ENCODE measurements around the gene GSK3B. TPM values are rescaled to one million over a fixed set of nuclear protein-coding genes. Genes with fewer than 3 reads are reported as not detected.

Gene GSK3B
- total RNA-seq, 1 donor from 2014 or later = 35.7 TPM

DNA sequence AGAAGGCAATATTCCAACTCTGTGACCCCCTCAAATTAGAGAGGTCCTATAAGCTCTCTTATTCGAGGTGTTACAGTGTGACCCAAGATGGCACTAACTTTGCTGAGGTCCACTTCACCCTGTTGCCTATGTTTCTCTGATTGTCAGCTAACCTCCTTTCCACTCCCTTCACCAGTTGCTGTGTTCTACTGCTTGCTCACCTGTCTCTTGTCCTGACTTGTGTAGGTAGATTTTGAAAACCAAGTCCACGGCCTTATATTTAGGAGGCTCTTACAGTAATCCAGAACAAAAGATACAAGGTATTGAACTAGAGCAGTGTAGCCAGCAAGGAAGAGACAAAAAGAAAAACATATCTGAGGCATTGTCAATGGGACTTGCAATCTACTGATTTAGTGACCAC lies 20.1 kb upstream of the GSK3B start:
- H3K4me1 Mint-ChIP-seq (ENCODE audit: low read depth) = no peaks in the 10 kb centered on the region
- no peak overlapping the region for H3K4me3 Mint-ChIP-seq (ENCODE audit: low read depth)
- H3K27ac Mint-ChIP-seq = no peak overlapping the region
- no peak for DNase-seq (ENCODE audit: low spot score)
- H3K36me3 Mint-ChIP-seq (ENCODE audit: low read depth) = no peaks in the 10 kb centered on the region
- peaks cover 6% of the 10 kb centered on the region for H3K9me3 Mint-ChIP-seq
- peaks cover 2% of the 10 kb centered on the region for H3K27me3 Mint-ChIP-seq (ENCODE audit: low read depth)
- intact Hi-C loops (cut with micrococcal nuclease) = no loop called here

DNA sequence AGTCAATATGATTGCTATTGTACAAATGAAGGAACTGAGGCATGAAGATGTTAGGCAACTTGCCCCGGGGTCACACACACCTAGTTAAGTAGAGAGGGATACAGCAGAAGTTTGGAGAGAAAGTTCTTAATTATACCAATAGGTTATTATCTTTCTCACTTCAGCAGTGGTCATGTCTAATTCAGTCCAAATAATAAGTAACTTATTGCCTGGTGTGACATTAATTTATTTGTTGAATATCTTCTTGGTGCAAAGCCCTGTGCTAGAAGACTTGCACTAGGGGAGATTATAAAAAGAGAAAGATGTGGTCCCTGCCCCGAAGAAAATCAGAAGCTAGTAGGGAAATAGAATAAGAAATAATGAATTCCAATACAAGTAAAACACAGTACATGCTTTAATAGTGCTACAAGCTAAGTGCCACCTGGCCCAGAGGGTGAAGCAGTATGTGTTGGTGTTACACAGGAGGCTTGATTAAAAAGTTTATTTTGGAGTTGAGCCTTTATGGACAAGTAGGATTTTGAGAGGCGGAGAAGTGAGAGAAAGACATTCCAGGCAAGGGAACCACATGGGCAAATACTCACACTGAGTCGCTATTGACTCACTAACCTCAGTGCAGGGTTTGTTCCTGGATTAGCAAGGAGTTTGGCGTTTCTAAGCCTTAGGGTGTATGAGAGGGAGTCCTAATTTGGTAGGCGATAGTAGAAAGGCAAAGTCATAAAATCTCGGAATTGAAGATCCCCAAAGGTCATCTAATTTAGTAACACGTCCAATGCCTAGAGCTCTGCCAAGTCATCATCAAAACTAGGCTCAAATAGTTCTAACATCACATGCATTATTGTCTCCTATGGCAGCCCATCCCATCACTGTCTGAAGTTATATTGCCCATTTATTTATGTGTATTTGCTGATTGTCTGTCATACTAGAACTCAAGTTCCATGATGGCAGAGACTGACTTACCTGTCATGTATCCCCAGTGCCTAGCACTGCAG lies 19.2 kb upstream of the GSK3B start:
- H3K27me3 Mint-ChIP-seq (ENCODE audit: low read depth) = peaks cover 2% of the 10 kb centered on the region
- H3K36me3 Mint-ChIP-seq (ENCODE audit: low read depth) = no peaks in the 10 kb centered on the region
- no peak for DNase-seq (ENCODE audit: low spot score)
- H3K4me3 Mint-ChIP-seq (ENCODE audit: low read depth) = no peak overlapping the region
- H3K9me3 Mint-ChIP-seq = peaks cover 6% of the 10 kb centered on the region
- intact Hi-C loops (cut with micrococcal nuclease) = no loop called here
- H3K27ac Mint-ChIP-seq = no peak overlapping the region
- H3K4me1 Mint-ChIP-seq (ENCODE audit: low read depth) = no peaks in the 10 kb centered on the region

- Mint-ChIP-seq H3K9me3 (peaks cover 2% of the 10 kb centered on the region), H3K36me3 (ENCODE audit: low read depth) (no peaks in the 10 kb centered on the region), H3K27ac (no peak overlapping the region), H3K4me3 (ENCODE audit: low read depth) (no peak overlapping the region), H3K27me3 (ENCODE audit: low read depth) (peaks cover 2% of the 10 kb centered on the region), H3K4me1 (ENCODE audit: low read depth) (no peaks in the 10 kb centered on the region)
- no peak for DNase-seq (ENCODE audit: low spot score)
- intact Hi-C loops (cut with micrococcal nuclease) = no loop called here
These were observed 17.7 kb upstream of the GSK3B start for GRCh38 chr3:120111898-120112297.

- intact Hi-C loops (cut with micrococcal nuclease) = no loop called here
- H3K4me3 Mint-ChIP-seq (ENCODE audit: low read depth) = no peak overlapping the region
- H3K9me3 Mint-ChIP-seq = no peaks in the 10 kb centered on the region
- H3K4me1 Mint-ChIP-seq (ENCODE audit: low read depth) = peaks cover 8% of the 10 kb centered on the region
- no peak for DNase-seq (ENCODE audit: low spot score)
- H3K27ac Mint-ChIP-seq = no peak overlapping the region
- peaks cover 15% of the 10 kb centered on the region for H3K36me3 Mint-ChIP-seq (ENCODE audit: low read depth)
- H3K27me3 Mint-ChIP-seq (ENCODE audit: low read depth) = no peaks in the 10 kb centered on the region
These were observed 9.0 kb upstream of the GSK3B start for GRCh38 chr3:120103276-120103675.

DNA sequence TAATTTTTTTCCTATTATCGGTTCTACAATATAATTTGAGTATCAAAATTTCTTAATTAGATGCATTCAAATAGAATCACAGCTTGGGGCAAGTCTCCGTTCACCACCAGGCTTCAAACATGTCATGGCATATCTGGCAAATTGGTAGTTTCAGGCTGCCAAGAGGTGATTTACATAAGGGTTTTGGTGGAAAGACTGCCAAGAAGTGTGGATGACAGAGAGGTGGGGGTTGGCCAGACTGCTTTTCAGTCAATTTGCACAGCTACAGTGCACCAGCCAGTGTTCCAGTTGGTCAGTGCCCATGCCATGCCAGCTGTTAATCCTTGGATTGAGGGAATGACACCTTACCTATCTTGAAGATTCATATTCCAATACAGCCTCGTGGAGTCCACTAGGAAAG lies 8.4 kb upstream of the GSK3B start:
- intact Hi-C loops (cut with micrococcal nuclease) = no loop called here
- Mint-ChIP-seq H3K9me3 (no peaks in the 10 kb centered on the region), H3K4me3 (ENCODE audit: low read depth) (no peak overlapping the region), H3K36me3 (ENCODE audit: low read depth) (peaks cover 15% of the 10 kb centered on the region), H3K27me3 (ENCODE audit: low read depth) (no peaks in the 10 kb centered on the region), H3K27ac (no peak overlapping the region), H3K4me1 (ENCODE audit: low read depth) (peaks cover 8% of the 10 kb centered on the region)
- no peak for DNase-seq (ENCODE audit: low spot score)

DNA sequence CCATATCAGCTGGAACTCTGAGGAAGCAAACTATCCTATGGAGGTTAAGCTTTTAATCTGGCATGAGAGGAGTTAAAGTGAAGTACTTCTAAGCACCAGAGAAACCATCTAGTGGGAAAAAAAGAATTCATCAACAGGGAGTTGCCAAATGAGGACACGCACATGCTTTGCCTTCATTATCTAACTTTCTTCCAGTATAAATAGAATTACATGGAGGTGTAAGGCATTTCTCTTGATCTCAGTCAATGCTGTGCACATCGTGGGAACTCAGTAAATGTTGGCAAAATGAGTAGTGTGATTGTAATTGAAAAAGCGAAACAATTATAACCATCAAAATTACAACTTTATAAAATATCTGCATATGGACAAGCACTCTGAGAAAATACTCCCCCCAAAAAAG lies 8.0 kb upstream of the GSK3B start:
- Mint-ChIP-seq H3K36me3 (ENCODE audit: low read depth) (peaks cover 17% of the 10 kb centered on the region), H3K4me1 (ENCODE audit: low read depth) (peaks cover 10% of the 10 kb centered on the region), H3K9me3 (no peaks in the 10 kb centered on the region), H3K4me3 (ENCODE audit: low read depth) (no peak overlapping the region), H3K27me3 (ENCODE audit: low read depth) (no peaks in the 10 kb centered on the region), H3K27ac (no peak overlapping the region)
- intact Hi-C loops (cut with micrococcal nuclease) = no loop called here
- DNase-seq (ENCODE audit: low spot score) = no peak

GRCh38 chr3:120101624-120102023 lies 7.4 kb upstream of the GSK3B start:
- Mint-ChIP-seq H3K27me3 (ENCODE audit: low read depth) (no peaks in the 10 kb centered on the region), H3K4me1 (ENCODE audit: low read depth) (peaks cover 15% of the 10 kb centered on the region), H3K27ac (no peak overlapping the region), H3K36me3 (ENCODE audit: low read depth) (peaks cover 19% of the 10 kb centered on the region), H3K4me3 (ENCODE audit: low read depth) (no peak overlapping the region), H3K9me3 (no peaks in the 10 kb centered on the region)
- DNase-seq (ENCODE audit: low spot score) = no peak
- intact Hi-C loops (cut with micrococcal nuclease) = no loop called here

- DNase-seq (ENCODE audit: low spot score) = no peak
- H3K36me3 Mint-ChIP-seq (ENCODE audit: low read depth) = peaks cover 23% of the 10 kb centered on the region
- no peaks in the 10 kb centered on the region for H3K9me3 Mint-ChIP-seq
- H3K4me1 Mint-ChIP-seq (ENCODE audit: low read depth) = peaks cover 21% of the 10 kb centered on the region
- no peaks in the 10 kb centered on the region for H3K27me3 Mint-ChIP-seq (ENCODE audit: low read depth)
- no peak overlapping the region for H3K27ac Mint-ChIP-seq
- intact Hi-C loops (cut with micrococcal nuclease) = no loop called here
- no peak overlapping the region for H3K4me3 Mint-ChIP-seq (ENCODE audit: low read depth)
These were observed 6.5 kb upstream of the GSK3B start for GRCh38 chr3:120100711-120101110.

DNA sequence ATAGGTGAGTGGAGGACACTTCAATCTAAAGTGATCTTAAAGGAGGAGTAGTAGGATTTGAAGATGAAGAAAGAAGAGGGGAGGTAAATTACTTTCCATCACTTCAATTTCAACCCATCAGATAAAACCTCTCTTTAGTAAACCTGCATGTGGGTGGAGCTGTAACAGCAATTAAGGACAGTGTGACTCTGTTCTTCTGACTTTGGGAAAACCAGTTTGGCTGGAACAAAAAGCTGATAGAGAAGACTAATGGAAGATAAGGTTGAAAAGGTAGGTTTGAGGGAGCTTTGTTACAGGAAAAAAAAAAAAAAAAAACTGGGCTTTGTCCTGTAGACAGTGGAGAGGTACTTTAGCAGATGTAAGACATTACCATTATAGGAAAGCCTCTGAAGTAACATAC lies 4.5 kb upstream of the GSK3B start:
- intact Hi-C loops (cut with micrococcal nuclease) = loop anchor here (5.0 to 10.0 kb wide), 4 partner anchors 49 to 496 kb away; partner anchors contain the start of genes CFAP91, COX17 and NDUFB4
- no peaks in the 10 kb centered on the region for H3K9me3 Mint-ChIP-seq
- H3K27me3 Mint-ChIP-seq (ENCODE audit: low read depth) = no peaks in the 10 kb centered on the region
- H3K36me3 Mint-ChIP-seq (ENCODE audit: low read depth) = peaks cover 23% of the 10 kb centered on the region
- peaks cover 21% of the 10 kb centered on the region for H3K4me1 Mint-ChIP-seq (ENCODE audit: low read depth)
- H3K4me3 Mint-ChIP-seq (ENCODE audit: low read depth) = no peak overlapping the region
- no peak for DNase-seq (ENCODE audit: low spot score)
- H3K27ac Mint-ChIP-seq = no peak overlapping the region

GRCh38 chr3:120095979-120096426 lies 1.8 kb upstream of the GSK3B start:
- no peaks in the 10 kb centered on the region for H3K27me3 Mint-ChIP-seq (ENCODE audit: low read depth)
- intact Hi-C loops (cut with micrococcal nuclease) = loop anchor here (1.0 to 10.0 kb wide), 10 partner anchors 51 to 646 kb away; partner anchors contain the start of genes CFAP91, COX17, GTF2E1 and LRRC58
- no peaks in the 10 kb centered on the region for H3K9me3 Mint-ChIP-seq
- no peak overlapping the region for H3K4me3 Mint-ChIP-seq (ENCODE audit: low read depth)
- no peak overlapping the region for H3K27ac Mint-ChIP-seq
- no peak for DNase-seq (ENCODE audit: low spot score)
- H3K36me3 Mint-ChIP-seq (ENCODE audit: low read depth) = peaks cover 23% of the 10 kb centered on the region
- peaks cover 21% of the 10 kb centered on the region for H3K4me1 Mint-ChIP-seq (ENCODE audit: low read depth)

- no peaks in the 10 kb centered on the region for H3K27me3 Mint-ChIP-seq (ENCODE audit: low read depth)
- intact Hi-C loops (cut with micrococcal nuclease) = loop anchor here (1.0 to 10.0 kb wide), 10 partner anchors 52 to 647 kb away; partner anchors contain the start of genes CFAP91, COX17, GTF2E1 and LRRC58
- peaks cover 23% of the 10 kb centered on the region for H3K36me3 Mint-ChIP-seq (ENCODE audit: low read depth)
- no peak overlapping the region for H3K27ac Mint-ChIP-seq
- H3K4me3 Mint-ChIP-seq (ENCODE audit: low read depth) = no peak overlapping the region
- no peaks in the 10 kb centered on the region for H3K9me3 Mint-ChIP-seq
- peaks cover 19% of the 10 kb centered on the region for H3K4me1 Mint-ChIP-seq (ENCODE audit: low read depth)
- peak; percentile 89 for DNase-seq (ENCODE audit: low spot score)
These were observed 1.2 kb upstream of the GSK3B start for GRCh38 chr3:120095226-120095978.

- Mint-ChIP-seq H3K36me3 (ENCODE audit: low read depth) (peaks cover 19% of the 10 kb centered on the region), H3K27me3 (ENCODE audit: low read depth) (no peaks in the 10 kb centered on the region), H3K27ac (no peak overlapping the region), H3K9me3 (no peaks in the 10 kb centered on the region), H3K4me1 (ENCODE audit: low read depth) (peaks cover 17% of the 10 kb centered on the region), H3K4me3 (ENCODE audit: low read depth) (no peak overlapping the region)
- intact Hi-C loops (cut with micrococcal nuclease) = loop anchor here (1.0 to 10.0 kb wide), 12 partner anchors 52 to 800 kb away; partner anchors contain the start of genes ARHGAP31, CFAP91, COX17 and GTF2E1
- peak; percentile 99 for DNase-seq (ENCODE audit: low spot score)
These were observed 554 bp upstream of the GSK3B start for GRCh38 chr3:120094776-120095225.

All from activated T-helper 2 cell treated with anti-CD3 and anti-CD28 coated beads, Interferon-gamma antibody, Interleukin-2, Interleukin-4, amounts not matched to agents 10 μg/mL and 5 μg/mL and 100 μg/mL, durations not matched to agents 14 hours and 24 hours and 36 hours (primary cell).